Esophagus muscularis mucosa (tissue), 3 donors: ENCODE measurements around the gene EIF4EBP2.

Experiments
- CTCF ChIP-seq, 3 experiments: fragments of 200-600 bp in 2 of 3; fragments of 450-650 bp in 1 of 3; sonication (generic) in 2 of 3; IDR thresholded peaks; one replicate each; pipeline ENCODE4 v1.5.1; 2017 to 2019; ENCODE audit warnings: antibody characterized with exemption in 3 of 3, mild to moderate bottlenecking in 2 of 3, moderate library complexity in 1 of 3
- POLR2A ChIP-seq: fragments of 450-650 bp; IDR thresholded peaks from one replicate; pipeline ENCODE4 v1.6.1; 2017; ENCODE audit warnings: antibody characterized with exemption, moderate library complexity, mild to moderate bottlenecking, low read depth

- TF ChIP-seq POLR2A (no peak), CTCF (IDR thresholded peaks at IDR 0.05) (peak in 1 of 3 experiments; percentile 40)
Observed at GRCh38 chr10:70458329-70459060, 54.5 kb downstream of the EIF4EBP2 start.
